Stimulated activated naive CD4-positive, alpha-beta T cell (primary cell): ENCODE data around the gene COTL1.
A peak's percentile ranks its signal among the peaks of the same experiment; 100 is the strongest.
"Not testable (repeated sequence)": the region's sequence is repeated elsewhere in the genome, so short reads cannot be mapped to it uniquely, and the experiment has no call there.

ENCODE experiments used
- DNase-seq, 6 experiments: peaks; one replicate each; lab custom pipeline; 2025; lab: John Stamatoyannopoulos, UW

Gene COTL1

GRCh38 chr16:84570739-84571403 is 47.0 kb downstream of the COTL1 start:
- DNase-seq = no peak

- DNase-seq = no peak
Observed at GRCh38 chr16:84569382-84569987, 48.4 kb downstream of the COTL1 start.

DNA sequence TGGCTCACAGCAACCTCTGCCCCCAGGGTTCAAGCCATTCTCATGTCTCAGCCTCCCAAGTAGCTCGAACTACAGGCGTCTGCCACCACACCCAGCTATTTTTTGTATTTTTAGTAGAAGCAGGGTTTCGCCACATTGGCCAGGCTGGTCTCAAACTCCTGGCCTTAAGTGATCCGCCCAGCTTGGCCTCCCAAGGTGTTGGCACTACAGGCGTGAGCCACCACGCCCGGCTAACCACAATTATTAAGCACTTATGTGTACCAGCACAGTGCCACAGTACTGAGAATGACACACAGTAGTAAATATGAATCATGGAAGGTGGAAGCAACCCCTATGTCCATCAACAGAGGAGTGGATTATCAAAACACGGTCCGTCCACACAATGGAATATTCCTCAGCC is 49.8 kb downstream of the COTL1 start:
- no peak for DNase-seq

DNA sequence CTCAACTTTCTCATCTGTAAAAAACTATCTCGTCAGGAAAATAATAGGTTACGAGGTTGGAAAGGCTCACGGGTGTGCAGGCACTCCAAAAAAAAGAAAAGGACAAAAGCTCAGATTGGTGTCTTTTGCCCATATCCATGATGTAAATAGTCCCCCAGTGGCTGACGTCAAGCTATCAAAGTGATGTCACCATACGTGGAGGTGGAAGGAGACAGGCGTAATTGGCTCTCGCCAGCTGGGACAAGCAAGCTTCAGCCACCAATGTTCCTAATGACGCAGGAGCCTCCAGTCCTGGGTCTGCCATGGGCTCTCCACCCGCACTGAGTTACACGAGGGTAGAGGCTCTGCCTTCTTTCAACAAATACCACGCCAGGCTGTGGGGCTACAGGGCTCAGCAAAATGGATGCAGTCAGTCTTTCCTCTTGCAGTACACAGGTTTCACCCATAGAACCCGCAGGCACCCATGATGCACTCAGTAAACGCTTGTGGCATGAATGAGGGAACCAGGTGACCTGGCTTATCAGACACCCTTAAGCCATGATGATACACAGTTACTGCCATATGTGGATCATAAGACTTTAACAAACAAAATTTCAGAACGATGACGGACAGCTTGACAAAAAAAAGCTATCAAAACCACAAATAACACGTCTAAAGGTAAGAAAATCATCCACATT is 50.5 kb downstream of the COTL1 start:
- DNase-seq = no peak

GRCh38 chr16:84566545-84567257 is 51.2 kb downstream of the COTL1 start:
- DNase-seq = no peak

DNA sequence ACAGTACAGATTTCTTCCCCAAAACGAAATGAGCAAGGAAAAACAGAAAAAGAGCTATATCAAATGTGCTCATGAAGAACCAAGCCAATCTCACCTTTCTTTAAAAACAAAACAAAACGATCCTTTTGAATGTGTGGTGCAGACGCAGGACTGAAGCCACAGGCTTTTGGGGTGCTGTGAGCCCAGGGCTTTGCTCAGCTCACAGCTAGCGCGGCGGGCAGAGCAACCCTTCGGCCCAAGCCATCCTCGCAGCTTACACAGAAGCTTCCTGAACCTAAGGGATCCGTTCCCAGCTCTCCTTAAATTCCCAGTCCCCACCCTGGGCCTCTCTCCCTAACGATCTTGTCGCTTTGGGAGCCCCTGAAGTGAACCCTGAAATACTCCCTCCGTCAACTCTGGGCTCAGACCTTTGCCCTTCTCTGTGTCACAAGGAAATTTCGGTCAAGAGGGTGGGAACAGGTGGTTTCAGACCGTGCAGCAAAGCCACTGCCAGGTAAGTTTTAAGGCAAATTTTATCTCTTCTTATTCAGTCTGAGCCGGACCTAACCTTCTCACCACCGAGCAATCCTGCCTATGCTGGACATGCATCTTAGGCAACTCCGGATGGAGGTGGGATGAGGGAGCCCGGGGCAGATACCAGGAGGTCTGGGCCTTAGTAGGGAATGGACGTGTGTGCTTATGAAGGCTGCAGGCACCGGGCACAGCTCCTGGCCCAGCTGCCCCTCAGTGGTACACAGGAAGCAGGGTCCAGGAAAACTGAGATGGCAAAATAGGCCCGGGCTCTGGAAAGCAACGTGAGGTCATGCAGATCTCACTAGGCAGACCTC is 52.0 kb downstream of the COTL1 start:
- no peak for DNase-seq

- DNase-seq = no peak
Observed at GRCh38 chr16:84563786-84564420, 54.0 kb downstream of the COTL1 start.

- no peak for DNase-seq
Observed at GRCh38 chr16:84563064-84563715, 54.7 kb downstream of the COTL1 start.

- no peak for DNase-seq
Observed at GRCh38 chr16:84562174-84562815, 55.6 kb downstream of the COTL1 start.

DNA sequence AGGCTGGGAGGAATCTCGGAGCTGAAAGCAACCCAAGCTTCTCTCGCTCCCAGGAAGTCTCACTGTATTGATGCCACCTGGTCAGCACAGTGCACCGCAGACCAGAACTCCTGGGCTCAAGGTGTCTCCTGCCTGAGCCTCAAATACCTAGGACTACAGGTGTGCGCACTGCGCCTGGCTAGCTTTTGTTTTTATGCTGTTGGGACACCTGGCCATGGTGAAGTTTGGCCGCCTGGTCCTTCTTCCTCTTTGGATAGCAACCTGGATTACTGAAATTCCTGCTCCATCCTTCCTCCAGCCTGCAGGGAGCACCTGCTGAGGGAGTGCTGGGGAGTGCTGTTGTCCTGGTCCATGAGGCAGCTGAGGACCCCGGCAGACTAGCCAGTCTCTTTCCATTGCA is 56.6 kb downstream of the COTL1 start:
- DNase-seq = no peak

DNA sequence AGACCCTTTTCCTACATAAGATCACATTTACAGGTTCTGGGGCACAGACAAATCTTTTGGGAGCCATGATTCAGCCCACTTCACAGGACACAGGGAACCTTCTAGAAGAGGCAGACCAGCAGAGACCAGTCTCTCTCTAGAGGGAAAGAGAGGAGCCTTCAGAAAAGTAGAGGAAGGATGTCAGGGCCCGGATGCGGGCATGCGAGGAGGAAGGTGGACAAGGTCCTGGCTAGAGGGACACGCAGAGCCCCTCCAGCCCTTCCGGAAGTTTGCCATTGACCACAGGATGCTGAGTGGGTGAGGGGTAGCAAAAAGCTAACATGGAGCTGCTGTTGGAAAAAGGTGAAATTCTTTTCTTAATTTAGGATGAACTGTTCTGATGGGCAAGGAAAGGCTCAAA is 57.6 kb downstream of the COTL1 start:
- DNase-seq = no peak

DNA sequence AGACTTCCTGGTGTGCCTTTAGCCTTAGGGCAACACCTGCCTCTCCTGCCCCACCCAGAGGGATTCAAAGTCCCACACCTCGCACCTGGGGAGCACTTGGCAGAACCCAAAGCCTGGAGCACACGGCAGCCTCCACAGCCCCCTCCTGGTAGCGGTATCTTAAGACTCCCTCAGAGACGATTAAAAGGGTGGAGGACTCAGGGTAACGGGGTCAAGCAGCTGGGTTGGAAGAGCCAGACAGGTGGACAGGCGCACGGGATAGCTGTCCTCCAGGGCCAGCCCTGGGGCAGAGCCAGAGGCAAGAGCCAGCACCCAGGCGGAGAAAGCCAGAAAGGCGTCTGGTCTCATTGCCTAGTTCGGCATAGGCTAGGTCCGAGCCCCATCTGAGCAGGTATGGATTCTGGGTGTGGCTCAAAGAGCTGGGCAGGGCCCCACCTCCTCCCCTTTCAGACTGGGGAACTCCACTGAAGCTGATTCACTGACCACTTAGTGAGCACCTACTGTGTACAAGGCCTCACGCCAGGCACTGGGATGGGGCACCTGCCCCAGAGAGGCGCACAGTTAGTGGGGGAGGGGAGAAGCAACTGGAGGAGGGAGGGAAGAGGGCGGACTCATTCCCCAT is 58.5 kb downstream of the COTL1 start:
- DNase-seq = no peak

DNA sequence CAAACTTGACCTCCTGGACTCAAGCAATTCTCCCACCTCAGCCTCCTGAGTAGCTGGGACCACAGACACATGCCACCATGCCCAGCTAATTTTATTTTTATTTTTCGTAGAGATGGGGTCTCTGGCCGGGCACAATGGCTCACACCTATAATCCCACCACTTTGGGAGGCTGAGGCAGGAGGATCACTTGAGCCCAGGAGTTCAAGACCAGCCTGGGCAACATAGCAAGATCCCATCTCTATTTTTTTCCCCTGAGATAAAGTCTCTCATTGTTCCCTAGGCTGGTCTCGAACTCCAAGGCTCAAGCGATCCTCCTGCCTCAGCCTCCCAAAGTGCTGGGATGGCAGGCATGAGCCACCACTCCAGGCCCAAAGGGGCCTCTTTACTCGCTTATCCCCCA is 59.0 kb downstream of the COTL1 start:
- not testable (repeated sequence) for DNase-seq

DNA sequence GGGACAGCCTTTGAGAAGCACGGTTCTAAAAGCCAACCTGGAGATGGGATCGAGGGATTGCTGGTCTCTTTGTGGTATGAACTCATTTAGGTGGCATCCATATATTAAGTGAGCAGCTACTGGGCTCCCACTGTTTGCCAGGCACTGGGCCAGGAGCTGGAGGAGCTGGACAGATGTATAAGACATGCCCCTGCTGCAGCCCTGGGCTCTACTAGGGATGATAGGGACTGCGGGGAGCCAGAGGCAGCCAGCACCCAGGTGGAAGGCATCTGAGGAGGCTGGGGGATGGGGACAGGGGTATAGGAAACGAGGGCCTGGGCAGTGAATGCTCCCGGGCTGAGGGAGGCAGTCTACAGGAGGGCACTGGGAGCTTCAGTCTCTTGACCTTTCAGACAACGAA is 60.4 kb downstream of the COTL1 start:
- no peak for DNase-seq

DNA sequence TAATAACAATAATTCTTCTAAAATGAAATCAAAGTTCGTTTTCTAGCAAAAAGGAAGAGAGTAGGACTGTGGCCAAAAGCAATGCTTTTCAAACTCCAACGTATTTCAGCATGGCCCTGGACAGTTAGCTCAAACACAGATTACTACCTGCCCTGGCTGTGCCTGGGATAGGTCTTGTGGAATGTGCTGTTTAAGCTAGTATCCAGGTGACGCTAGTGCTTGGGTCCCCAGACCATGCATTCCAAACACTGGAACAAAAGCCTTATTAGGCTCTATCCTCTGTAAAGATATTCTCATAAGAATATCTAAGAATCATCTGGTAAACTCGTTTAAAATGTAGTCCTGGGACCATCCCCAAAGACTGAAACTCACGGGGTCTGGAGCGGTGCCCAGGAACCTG is 60.8 kb downstream of the COTL1 start:
- no peak for DNase-seq

DNA sequence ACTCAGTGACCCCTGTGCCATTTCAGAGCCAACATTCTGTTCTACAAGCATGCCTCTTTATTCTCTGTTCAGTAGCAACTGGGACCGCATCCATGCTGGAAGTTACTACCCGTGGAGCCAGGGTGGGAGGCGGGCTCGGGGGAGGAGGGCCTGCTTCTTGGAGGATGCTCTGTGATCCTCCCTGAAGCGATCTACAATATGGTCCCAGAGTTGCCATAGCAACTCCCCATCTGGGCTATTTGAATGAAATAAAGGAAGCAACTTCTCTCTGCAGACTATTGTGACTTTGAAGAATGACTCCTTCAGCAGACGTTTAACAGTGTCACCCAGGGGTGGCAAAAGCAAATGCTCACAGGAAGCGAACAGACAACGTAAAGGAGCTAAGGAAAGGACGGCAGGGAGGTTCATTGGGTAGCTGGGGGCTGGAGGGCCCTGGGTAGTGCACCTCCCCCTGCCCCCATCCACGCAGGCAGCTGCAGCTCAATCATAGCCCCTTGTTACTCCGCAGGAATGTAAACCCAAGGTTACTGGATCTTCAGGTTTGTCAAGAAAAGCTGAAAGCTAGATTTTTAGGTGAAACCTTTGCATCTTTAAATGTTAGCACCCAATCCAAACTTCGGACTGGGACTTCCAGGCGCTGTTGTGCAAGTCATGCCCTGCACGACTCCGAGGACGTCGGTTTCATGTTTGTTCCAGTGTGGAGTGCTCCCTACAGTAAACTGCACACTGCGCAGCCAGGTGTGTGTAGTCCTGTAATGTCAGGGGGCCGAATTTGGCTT is 62.3 kb downstream of the COTL1 start:
- DNase-seq = peak in 3 of 6 experiments; percentile 16 to 44 (median 19)

- no peak for DNase-seq
Observed at GRCh38 chr16:84554627-84555328, 63.1 kb downstream of the COTL1 start.

GRCh38 chr16:84553873-84554399 is 63.9 kb downstream of the COTL1 start:
- DNase-seq = peak; percentile 26 to 84 (median 59)
